Colon (tissue), 2 donors: Measurements from ENCODE around the gene INPP5B.
"Not testable (repeated sequence)": the region's sequence is repeated elsewhere in the genome, so short reads cannot be mapped to it uniquely, and the experiment has no call there.

Source experiments
- FAIRE-seq: peaks from 2 replicates; lab custom pipeline; 2012; peaks lifted over from hg19 to GRCh38; lab: Jason Lieb, UNC
- donor health status: control.
- donor health status: control.

The INPP5B gene

DNA sequence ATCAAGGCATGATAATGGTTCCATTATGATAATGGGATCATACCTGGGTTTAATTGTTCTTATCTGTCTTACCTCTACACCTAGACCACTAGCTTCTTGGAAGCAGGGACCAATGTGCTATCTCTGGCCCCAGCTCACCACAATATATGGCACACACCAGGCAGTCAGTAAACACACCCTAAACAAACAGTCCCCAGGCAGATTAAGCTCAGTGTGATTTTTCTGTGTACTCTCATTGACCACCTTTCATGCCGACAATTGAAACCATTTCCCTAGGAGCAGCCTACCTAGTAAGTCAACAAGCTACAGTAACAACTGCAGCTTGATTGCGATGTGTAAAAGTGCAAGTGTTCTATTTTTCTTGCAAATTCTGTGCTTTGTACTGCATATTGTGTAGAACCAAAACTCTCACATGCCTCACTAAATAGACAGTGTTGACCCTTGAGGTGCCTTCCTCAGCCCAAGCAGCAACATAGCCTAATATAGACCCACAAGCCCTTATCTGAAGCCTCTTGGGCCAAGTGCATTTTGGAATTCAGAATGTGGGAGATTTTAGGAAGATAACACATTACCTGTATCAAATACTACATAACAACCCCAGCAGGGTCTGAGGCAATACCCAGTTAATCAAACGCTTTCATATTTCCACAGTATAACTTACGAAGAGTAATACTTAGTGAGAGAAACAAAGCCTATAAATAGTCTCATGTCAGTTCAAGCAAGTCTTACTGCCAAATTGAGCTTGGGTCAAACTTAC is 32.0 kb downstream of the INPP5B start:
- FAIRE-seq: no peak

DNA sequence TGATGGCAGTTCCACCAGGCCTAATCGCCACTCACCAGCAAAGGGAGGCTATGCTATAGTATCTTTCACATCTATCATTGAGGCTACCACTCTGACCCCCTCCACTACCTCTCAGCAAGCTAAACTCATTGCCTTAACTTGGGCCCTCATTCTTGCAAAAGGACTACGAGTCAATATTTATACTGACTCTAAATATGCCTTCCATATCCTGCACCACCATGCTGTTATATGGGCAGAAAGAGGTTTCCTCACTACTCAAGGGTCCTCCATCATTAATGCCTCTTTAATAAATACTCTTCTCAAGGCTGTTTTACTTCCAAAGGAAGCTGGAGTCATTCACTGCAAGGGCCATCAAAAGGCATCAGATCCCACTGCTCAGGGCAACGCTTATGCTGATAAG is 35.4 kb downstream of the INPP5B start:
- not testable (repeated sequence) for FAIRE-seq

DNA sequence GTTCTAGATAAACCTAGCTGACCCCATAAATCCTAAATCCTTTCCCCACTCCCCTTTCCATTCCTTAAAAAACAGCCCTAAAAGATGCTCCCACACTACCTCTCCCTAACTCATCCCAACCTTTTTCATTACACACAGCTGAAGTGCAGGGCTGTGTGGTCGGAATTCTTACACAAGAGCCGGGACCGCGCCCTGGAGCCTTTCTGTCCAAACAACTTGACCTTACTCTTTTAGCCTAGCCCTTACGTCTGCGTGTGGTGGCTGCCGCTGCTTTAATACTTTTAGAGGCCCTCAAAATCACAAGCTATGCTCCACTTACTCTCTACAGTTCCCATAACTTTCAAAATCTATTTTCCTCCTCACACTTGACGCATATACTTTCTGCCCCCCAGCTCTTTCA is 36.0 kb downstream of the INPP5B start:
- FAIRE-seq: not testable (repeated sequence)

DNA sequence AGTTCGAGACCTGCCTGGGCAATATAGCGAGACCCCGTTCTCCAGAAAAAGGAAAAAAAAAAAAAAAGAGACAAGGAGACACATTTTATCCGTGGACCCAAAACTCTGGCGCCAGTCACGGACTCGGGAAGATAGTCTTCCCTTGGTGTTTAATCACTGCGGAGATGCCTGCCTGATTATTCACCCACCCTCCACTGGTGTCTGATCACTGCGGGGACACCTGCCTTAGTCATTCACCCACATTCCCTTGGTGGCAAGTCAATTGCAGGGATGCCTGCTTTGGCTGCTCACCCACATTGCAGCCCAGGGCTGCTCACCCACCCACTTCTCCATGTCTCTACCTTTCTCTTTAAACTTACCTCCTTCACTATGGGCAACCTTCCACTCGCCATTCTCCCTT is 38.3 kb downstream of the INPP5B start:
- FAIRE-seq: not testable (repeated sequence)

DNA sequence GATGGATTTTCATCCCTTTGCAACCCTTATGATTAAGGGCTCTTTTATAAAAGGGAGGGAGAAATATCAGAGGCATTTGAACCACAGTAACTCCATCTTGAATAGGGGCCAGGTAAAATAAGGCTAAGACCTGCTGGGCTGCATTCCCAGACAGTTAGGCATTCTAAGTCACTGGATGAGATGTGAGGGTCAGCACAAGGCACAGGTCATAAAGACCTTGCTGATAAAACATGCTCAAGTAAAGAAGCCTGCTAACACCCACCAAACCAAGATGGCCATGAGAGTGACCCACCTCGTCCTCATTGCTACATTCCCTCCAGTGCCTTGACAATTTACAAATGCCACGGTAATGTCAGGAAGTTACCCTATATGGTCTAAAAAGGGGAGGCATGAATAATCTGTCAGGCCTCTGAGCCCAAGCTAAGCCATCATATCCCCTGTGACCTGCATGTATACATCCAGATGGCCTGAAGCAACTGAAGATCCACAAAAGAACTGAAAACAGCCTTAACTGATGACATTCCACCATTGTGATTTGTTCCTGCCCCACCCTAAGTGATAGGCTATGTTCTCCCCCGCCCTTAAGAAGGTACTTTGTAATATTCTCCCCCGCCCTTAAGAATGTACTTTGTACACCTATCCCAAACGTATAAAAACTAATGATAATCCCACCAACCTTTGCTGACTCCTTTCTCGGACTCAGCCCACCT is 39.3 kb downstream of the INPP5B start:
- FAIRE-seq: not testable (repeated sequence)

DNA sequence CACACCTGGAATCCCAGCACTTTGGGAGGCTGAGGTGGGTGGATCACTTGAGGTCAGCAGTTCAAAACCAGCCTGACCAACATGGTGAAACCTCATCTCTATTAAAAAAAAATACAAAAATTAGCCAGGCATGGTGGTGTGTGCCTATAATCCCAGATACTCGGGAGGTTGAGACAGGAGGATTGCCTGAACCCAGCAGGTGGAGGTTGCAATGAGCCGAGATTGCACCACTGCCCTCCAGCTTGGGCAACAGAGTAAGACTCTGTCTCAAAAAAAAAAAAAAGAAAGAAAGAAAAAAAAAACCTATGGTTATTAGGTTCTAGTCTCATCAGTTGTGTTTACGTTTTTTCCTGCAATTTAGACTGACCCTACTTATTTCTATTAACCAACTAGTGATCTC is 40.3 kb downstream of the INPP5B start:
- FAIRE-seq: not testable (repeated sequence)

DNA sequence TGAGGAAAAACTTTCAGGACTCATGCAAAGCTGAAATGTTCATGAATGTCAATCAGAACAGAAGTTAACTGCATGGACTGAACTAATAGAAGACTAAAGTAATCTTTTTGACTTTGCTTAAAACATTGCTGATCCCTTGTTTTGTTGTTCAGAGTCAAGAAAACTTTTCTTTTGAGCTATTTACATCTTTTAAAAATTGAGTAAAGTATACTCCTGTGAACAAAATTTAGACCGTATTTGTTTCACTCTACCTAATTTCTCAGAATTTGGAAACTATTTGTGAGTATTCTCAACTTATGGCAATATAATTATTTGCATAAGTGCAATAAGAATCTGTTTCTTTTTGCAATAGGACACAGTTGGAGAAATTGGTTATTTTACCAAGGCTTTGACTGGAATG is 41.1 kb downstream of the INPP5B start:
- FAIRE-seq: no peak

DNA sequence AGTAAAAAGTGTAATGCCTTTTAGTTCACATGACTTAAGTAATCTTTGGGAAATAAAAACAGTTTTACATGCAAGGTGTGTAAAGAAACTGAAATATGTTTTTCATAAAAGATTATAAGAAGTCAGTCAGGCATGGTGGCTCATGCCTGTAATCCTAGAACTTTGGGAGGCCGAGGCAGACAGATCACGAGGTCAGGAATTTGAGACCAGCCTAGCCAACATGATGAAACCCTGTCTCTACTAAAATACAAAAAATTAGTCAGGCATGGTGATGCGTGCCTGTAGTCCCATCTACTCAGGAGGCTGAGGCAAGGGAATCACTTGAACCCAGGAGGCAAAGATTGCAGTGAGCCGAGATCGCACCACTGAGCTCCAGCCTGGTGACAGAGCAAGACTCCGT is 42.9 kb downstream of the INPP5B start:
- FAIRE-seq: not testable (repeated sequence)

DNA sequence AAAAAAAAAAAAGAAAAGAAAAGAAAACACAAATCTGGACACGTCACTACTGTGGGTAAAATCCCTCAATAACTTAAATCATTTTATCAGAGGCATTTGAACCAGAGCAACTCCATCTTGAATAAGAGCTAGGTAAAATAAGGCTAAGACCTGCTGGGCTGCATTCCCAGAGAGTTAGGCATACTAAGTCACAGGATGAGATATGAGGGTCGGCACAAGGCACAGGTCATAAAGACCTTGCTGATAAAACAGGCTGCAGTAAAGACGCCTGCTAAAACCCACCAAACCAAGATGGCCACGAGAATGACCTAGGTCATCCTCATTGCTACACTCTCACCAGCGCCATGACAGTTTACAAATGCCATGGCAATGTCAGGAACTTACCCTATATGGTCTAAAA is 43.9 kb downstream of the INPP5B start:
- no peak for FAIRE-seq

DNA sequence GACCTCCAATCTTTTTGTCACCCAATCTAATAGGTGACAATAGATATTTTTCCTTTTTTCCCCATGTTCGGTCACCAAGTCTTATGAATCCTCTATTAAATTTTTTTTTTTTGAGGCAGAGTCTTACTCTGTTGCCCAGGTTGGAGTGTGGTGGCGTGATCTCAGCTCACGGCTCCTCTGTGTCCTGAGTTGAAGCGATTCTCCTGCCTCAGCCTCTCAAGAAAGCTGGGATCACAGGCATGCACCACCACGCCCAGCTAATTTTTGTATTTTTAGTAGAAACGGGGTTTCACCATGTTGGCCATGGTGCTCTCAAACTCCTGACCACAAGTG is 45.0 kb downstream of the INPP5B start:
- no peak for FAIRE-seq

DNA sequence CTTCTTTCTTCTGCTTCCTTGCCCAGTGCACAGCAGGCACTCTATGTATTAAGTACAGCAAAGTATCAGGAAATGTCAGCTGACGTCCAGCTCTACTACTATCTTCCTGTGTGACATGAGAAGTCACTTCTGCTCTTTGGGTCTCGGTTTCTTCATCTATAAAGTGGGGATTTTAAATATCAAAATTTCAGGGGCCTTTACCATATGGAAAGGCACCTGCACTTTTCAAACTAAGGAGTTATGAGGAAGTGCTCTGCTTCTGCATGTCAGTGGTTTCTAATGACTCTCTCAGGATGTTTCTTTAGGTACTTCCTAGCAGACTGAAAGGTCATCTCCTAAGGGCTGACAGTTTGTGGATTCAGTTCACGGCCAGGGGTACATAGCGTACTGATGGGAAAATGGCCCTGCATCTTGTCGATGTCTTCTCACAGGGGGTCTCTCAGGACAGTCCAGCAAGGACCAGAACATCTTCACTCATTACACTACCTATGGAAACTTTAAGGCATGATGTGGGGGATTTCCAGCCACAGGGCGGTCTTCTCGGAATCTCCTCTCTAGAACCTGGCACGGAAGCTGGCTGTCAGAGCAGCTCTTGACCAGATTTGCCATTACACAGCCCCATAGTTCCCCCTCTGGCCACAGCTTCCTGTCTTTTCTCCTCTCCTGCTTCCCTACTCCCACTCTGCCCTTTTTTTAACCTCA is 45.5 kb downstream of the INPP5B start:
- FAIRE-seq: no peak

DNA sequence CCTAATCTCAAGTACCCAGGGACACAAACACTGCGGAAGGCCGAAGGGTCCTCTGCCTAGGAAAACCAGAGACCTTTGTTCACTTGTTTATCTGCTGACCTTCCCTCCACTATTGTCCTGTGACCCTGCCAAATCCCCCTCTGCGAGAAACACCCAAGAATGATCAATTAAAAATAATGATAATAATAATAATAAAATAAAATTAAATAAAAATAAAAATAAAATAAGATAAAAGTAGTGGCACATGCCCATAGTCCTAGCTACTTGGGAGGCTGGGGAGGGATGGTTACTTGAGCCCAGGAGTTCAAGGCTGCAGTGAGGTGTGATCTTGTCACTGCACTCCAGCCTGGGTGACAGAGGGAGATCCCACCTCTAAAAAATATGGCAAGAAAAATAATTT is 49.3 kb downstream of the INPP5B start:
- not testable (repeated sequence) for FAIRE-seq

DNA sequence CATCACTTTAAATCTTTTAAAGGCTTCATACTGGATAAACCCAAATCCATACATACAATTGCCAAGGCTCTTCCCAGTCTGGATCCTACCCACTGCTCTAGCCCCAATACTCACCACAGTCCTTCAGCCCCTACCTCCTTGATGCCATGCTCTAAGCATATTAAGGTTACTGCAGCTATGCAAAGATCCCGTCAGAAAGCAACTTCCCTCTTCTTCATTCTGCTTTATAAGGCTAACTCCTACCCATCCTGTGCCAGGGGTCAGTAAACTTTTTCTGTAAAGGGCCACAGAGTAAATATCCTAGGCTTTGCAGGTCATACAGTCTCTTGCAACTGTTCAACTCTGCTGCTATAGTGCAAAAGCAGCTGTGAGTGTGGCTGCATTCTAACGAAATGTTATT is 53.2 kb downstream of the INPP5B start:
- no peak for FAIRE-seq

DNA sequence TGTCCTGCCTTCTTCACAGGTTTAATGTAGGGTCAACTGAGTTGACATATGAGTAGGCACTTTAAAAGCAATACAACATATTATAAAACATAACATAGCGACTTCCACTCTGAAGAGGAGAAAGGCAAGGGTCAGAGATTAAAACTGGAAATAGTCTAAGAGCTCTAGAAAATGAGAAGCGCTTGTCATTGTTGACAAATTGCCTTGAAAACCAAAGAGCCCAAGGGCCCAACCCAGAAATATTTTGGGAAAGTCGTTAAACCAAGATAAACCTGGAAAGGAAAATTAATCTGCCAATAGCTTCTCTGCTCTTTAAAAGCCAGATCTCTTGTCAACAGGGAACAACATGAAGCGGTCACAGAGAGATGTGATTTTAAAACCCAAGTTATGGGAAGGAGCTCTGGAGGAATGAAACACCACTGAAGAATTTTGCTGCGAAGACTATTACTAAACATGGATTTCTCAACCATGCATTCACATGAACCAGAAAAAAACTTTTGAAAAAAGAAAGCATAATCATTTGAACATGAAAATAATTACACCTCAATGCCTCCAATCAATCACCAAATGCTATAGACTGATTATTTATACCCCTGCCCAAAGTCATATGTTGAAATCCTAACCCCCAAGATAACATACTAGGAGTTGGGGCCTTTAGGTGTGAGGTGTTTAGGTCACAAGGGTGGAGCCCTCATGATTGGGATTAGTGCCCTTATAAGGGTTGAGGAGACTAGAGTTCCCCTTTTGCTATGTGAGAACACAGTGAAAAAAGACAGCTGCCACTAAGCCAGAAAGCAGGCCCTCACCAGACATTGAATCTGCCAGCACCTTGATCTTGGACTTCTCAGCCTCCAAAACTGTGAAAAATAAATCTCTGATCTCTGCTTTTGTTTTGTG is 54.5 kb downstream of the INPP5B start:
- FAIRE-seq: no peak

DNA sequence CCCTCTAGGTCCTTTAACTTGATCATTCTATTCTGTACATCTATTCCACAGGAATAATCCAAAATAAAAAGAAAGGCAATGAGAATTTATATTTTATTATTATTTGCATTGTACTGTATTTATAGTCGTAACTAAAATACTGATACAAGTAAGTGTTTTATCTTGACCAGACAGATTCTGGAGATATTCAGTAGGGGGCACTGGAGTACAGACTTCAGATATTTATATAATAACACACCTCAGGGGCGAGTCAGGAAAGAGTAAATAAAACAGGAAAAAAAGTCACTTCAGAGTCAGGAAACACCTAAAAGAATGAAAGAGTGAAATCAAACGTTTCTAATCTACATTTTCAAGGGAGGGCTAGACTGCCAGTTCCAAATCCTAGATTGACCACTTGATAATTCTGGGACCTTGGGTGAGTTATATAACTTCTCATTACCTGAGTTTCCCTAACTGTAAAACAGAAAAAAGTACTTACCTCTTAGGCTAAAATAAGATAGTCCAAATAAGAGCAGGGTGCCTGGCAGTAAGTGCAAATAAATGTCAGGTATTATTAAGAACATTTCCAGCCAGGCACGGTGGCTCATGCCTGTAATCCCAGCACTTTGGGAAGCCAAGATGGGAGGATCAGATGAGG is 56.4 kb downstream of the INPP5B start:
- FAIRE-seq: peak; percentile 68

DNA sequence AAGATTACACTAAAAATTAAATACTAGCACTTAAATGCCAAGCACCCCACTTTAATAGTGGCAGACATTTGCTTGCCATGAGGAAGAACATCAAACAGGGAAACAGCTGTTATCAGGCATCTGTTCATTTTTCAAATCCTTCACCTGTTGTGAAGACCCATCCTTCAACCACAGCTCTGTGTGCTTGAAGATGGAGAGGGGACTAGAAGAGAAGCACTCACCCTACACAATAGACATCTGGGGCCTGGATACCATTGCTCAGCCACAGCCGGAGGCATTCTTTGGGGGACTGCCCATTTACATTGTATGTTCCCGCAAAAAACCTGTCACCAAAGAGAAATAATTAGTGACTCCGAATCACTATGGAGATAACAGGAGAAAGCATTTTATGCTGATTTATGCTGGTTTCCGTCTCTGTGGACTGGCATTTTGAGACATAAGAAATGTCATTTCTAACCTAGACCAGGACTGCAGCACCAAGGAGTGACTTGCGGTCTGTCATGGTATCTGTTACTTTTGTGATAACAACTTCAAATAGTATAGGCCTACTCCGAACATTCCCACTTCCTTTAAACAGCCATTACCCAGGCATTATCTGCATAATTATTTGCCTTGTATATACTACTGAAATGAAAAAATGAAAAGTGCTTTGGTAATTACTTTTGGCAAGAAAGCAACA is 58.7 kb downstream of the INPP5B start:
- no peak for FAIRE-seq

DNA sequence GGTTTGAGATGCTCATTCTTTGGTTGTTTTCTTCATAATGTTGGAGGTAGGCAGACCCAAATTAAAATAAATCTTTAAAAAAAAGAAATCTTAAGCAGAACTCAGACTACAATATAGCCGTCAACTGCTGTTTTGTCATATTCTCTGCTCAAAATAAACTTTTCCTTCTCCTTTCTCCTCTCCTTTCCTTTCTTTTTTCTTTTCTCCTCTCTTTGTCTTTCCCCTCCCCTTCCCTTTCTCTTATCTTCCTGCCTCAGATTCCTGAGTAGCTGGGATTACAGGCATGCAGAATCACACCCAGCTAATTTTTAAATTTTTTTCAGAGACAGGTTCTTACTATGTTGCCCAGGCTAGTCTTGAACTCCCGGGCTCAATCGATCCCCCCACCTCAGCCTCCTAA is 62.7 kb downstream of the INPP5B start:
- no peak for FAIRE-seq

DNA sequence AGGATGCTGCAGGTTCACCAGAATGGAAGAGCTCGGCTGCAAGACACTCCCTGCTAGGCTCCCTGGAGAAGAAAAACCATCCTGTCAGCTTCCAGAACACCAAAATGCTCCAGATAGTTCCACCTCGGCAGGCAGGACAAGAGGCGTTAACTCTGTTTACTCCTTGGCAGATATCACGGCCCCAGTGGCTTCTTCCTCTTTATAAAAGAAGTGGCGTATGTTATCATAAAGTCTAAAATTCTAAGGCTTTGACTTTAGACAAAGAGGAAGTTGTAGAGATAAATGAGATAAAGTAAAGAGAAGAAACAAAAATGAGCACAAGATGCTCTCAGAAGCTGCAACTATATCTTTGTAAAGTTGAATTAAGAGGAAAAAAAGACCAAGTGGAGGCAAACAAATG is 63.2 kb downstream of the INPP5B start:
- no peak for FAIRE-seq

DNA sequence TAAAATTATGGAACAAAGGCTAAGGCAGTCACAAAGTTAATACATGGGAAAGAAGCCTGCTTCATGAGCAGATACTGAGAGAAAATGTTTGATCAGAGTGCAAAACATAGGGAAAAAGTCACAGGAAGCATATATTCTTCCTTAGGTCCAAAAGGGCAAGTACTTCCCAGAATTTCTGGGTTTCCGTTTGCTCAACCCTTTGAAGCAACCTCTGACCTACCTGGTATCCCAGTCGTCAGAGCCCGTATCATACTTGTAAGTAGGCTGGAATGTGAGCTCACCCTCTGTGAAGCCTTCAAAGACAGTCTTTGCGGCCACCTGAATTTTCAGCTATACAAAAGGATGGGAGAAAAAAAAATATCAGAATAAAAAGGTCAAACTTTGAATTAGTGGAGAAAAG is 67.0 kb downstream of the INPP5B start:
- no peak for FAIRE-seq

DNA sequence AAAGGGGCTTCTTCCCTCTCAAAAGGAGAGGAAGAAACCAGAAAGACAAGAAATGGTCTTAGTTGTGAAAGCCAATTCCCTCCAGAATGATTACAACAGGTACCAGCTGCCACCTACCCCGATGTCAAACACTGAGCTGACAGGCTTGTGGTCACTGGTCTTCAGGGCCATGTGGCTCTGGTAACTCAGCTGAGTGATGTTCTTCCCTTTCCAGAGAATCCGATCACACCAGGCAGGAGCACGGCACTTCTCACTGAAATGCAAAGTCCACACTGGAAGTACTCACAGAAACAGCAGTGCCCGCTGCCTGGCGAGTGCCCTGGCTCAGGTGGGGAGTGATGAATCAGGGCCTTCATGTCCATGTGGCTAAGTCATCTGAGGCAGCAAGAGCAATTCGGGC is 68.8 kb downstream of the INPP5B start:
- FAIRE-seq: no peak

DNA sequence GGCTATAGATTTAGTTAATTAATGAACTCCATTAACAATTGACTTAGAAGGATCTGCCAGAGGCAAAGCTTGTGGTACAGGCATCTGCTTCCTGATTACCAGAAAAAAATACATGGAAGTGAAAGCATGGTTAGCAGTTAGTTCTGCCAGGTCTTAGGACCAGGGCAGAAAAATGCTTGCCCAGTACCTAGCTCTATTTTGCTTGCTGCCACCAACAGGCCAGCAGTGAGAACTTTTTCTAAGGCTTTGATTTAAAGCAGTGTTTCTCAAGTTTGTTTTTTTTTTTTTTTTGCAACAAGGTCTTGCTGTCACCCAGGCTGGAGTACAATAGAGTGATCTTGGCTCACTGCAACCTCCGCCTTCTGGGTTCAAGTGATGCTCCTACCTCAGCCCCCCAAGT is 71.0 kb downstream of the INPP5B start:
- FAIRE-seq: no peak
